Thymus (tissue), 11 donors: ENCODE results near the gene PKLR. TPM values are rescaled to one million over a fixed set of nuclear protein-coding genes. Genes with fewer than 3 reads are reported as not detected.

Experiments
- DNase-seq, 9 donors: peaks; one replicate each; pipeline ENCODE4 v3.0.0-alpha.2; 2013; ENCODE audit warnings: low spot score in 9 of 9, low read depth in 6 of 9, missing footprints in 1 of 9
- H3K27ac ChIP-seq, 2 donors: one replicate each; pipeline ENCODE4 v1.5.1; 2013; ENCODE audit warnings: control low read depth in 1 of 2, low read depth in 1 of 2, low read length in 1 of 2, mild to moderate bottlenecking in 1 of 2, moderate library complexity in 1 of 2
- H3K27me3 ChIP-seq, 2 donors: one replicate each; pipeline ENCODE4 v1.5.1; 2013; ENCODE audit warnings: low read length in 1 of 2; ENCODE audit not compliant: control insufficient read depth in 2 of 2, insufficient read depth in 1 of 2
- H3K36me3 ChIP-seq, 2 donors: one replicate each; pipeline ENCODE4 v1.5.1; 2013; ENCODE audit warnings: low read length in 1 of 2, mild to moderate bottlenecking in 1 of 2, moderate library complexity in 1 of 2; ENCODE audit not compliant: control insufficient read depth in 2 of 2, insufficient read depth in 2 of 2
- H3K4me1 ChIP-seq, 2 donors: one replicate each; pipeline ENCODE4 v1.5.1; 2013; ENCODE audit warnings: low read length in 2 of 2; ENCODE audit not compliant: control insufficient read depth in 2 of 2, insufficient read depth in 2 of 2
- H3K4me3 ChIP-seq, 2 donors: one replicate each; pipeline ENCODE4 v1.5.1; 2013; ENCODE audit warnings: low read length in 2 of 2, control low read depth in 1 of 2, mild to moderate bottlenecking in 1 of 2
- H3K9me3 ChIP-seq, 2 donors: one replicate each; pipeline ENCODE4 v1.5.1; 2013; ENCODE audit warnings: low read length in 1 of 2, mild to moderate bottlenecking in 1 of 2; ENCODE audit not compliant: control insufficient read depth in 2 of 2, insufficient read depth in 1 of 2
- WGBS: extraction: QIAGEN DNeasy Blood & Tissue Kit; methylation state at CpG from one replicate; pipeline ENCODE4 v1.1.7; 2013; 5-methylcytosine and 5-hydroxymethylcytosine counted together
- polyA plus RNA-seq: library from polyadenylated mRNA; stranded (reverse); fragments of 200-250 nt; gene quantifications from one replicate; pipeline ENCODE4 v1.2.3, GENCODE V29; 2013
- total RNA-seq: library from RNA; stranded (reverse); fragments of 120-200 nt; gene quantifications from one replicate; pipeline ENCODE4 v1.2.4, GENCODE V29; 2013
- donor health status: healthy.

The PKLR gene
- total and polyA plus RNA-seq, 2 donors: 0.05 to 0.19 TPM

GRCh38 chr1:155320661-155321617 is 19.7 kb upstream of the PKLR start, which contains the start of gene RUSC1:
TSS of gene RUSC1 (plus strand) at chr1:155320894. CDS start at chr1:155321774, 880 bp downstream.
- DNase-seq: peak in 7 of 9 donors; percentile 47 to 86 (median 70)
- WGBS: 25% methylated on average over 51 of the region's 51 CpGs
- Histone ChIP-seq H3K4me3 (peak within 1 kb of the TSS; percentile 49 to 56), H3K4me1 (peaks cover 8 to 52% of the 10 kb centered on the region in 2 donors), H3K27ac (peak within 1 kb of the TSS in 1 of 2 donors; percentile 24), H3K36me3 (peaks cover 17 to 19% of the 10 kb centered on the region in 2 donors), H3K9me3 (no peaks in the 10 kb centered on the region), H3K27me3 (peaks cover 0 to 30% of the 10 kb centered on the region in 2 donors)

- Histone ChIP-seq H3K4me1 (peaks cover 8 to 45% of the 10 kb centered on the region in 2 donors), H3K4me3 (peak overlapping the region; percentile 49 to 56), H3K27ac (peak overlapping the region in 1 of 2 donors; percentile 23), H3K36me3 (peaks cover 17 to 19% of the 10 kb centered on the region in 2 donors), H3K9me3 (no peaks in the 10 kb centered on the region), H3K27me3 (peaks cover 0 to 30% of the 10 kb centered on the region in 2 donors)
- 51% methylated on average over 11 of the region's 11 CpGs for WGBS
- no peak for DNase-seq
Observed at GRCh38 chr1:155320252-155320651, 19.0 kb upstream of the PKLR start.

DNA sequence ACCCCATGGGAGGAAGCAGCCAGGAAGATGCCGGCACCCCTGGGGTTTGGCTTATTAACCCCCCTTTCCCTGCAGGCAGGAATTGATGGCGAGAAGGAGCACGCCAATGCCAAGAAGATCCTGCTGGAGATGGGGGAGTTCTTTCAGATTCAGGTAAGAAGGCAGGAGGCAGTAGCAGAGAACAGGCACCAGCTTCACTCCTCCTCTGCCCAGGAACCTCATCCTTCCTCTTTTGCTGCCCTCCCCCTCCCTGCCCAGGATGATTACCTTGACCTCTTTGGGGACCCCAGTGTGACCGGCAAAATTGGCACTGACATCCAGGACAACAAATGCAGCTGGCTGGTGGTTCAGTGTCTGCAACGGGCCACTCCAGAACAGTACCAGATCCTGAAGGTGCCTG is 18.3 kb upstream of the PKLR start:
- Histone ChIP-seq H3K9me3 (no peaks in the 10 kb centered on the region), H3K36me3 (peaks cover 23 to 25% of the 10 kb centered on the region in 2 donors), H3K27ac (no peak overlapping the region), H3K4me3 (no peak overlapping the region), H3K27me3 (peaks cover 0 to 27% of the 10 kb centered on the region in 2 donors), H3K4me1 (peaks cover 8 to 38% of the 10 kb centered on the region in 2 donors)
- DNase-seq: no peak
- WGBS: 96% methylated on average over 5 of the region's 5 CpGs

GRCh38 chr1:155318082-155318481 is 16.8 kb upstream of the PKLR start:
- 97% methylated on average over 9 of the region's 9 CpGs for WGBS
- Histone ChIP-seq H3K4me1 (peaks cover 8 to 30% of the 10 kb centered on the region in 2 donors), H3K9me3 (no peaks in the 10 kb centered on the region), H3K36me3 (peaks cover 34 to 36% of the 10 kb centered on the region in 2 donors), H3K27ac (no peak overlapping the region), H3K4me3 (no peak overlapping the region), H3K27me3 (peaks cover 0 to 21% of the 10 kb centered on the region in 2 donors)
- DNase-seq: no peak

DNA sequence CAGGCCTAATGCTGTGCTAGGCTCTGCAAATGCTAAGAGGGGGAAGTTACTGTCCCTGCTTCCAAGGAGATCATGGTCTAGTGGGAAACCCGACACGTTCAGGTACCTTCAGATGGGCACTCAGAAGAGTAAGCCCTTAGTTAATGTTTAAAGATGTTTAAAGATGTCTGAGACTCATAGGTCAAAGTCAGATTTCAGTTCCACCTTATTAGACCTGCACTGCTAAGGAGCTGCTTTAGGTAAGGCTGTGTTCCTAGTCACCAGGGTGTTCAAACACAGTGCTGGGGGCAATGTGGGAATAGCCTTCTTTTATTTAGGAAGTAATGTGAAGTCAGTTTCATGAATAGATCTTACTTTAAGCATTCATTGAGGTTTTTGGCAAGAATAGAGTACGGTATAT is 15.7 kb upstream of the PKLR start:
- peaks cover 0 to 11% of the 10 kb centered on the region in 2 donors for H3K27me3 ChIP-seq
- no peak overlapping the region for H3K27ac ChIP-seq
- H3K36me3 ChIP-seq: peaks cover 41 to 45% of the 10 kb centered on the region in 2 donors
- 98% methylated on average over 3 of the region's 3 CpGs for WGBS
- no peaks in the 10 kb centered on the region for H3K9me3 ChIP-seq
- peaks cover 3 to 20% of the 10 kb centered on the region in 2 donors for H3K4me1 ChIP-seq
- H3K4me3 ChIP-seq: no peak overlapping the region
- DNase-seq: no peak

DNA sequence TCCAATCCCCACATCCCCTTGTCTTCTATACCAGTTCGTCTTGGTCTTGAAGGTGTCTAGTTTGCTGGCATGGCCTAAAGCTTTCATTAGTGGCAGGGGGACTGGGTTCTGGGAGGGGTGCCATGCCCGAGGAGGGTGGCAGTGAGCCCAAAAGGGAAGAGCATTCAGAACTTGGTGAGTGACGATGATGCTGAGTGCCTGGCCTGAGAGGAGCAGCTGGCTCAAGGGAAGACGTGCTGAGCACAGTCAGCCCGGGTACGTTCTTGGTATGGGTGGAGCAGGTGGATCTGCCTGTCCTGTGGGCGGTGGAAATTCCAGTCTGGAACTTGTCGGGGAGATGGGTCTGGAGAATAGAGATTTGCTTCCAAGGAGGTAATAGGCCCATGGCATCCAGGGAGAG is 12.0 kb upstream of the PKLR start:
- Histone ChIP-seq H3K9me3 (no peaks in the 10 kb centered on the region), H3K27me3 (no peaks in the 10 kb centered on the region), H3K4me3 (no peak overlapping the region), H3K27ac (no peak overlapping the region), H3K36me3 (peaks cover 41 to 44% of the 10 kb centered on the region in 2 donors), H3K4me1 (peaks cover 6 to 17% of the 10 kb centered on the region in 2 donors)
- WGBS: 96% methylated on average over 8 of the region's 8 CpGs
- DNase-seq: no peak

- Histone ChIP-seq H3K4me1 (peaks cover 6 to 26% of the 10 kb centered on the region in 2 donors), H3K4me3 (peak overlapping the region; percentile 83 to 97), H3K27ac (peak overlapping the region; percentile 15 to 94), H3K9me3 (no peaks in the 10 kb centered on the region), H3K27me3 (no peaks in the 10 kb centered on the region), H3K36me3 (peaks cover 29% of the 10 kb centered on the region in 2 donors)
- no peak for DNase-seq
- 15% methylated on average over 11 of the region's 11 CpGs for WGBS
Observed at GRCh38 chr1:155309423-155310021, 8.3 kb upstream of the PKLR start.

DNA sequence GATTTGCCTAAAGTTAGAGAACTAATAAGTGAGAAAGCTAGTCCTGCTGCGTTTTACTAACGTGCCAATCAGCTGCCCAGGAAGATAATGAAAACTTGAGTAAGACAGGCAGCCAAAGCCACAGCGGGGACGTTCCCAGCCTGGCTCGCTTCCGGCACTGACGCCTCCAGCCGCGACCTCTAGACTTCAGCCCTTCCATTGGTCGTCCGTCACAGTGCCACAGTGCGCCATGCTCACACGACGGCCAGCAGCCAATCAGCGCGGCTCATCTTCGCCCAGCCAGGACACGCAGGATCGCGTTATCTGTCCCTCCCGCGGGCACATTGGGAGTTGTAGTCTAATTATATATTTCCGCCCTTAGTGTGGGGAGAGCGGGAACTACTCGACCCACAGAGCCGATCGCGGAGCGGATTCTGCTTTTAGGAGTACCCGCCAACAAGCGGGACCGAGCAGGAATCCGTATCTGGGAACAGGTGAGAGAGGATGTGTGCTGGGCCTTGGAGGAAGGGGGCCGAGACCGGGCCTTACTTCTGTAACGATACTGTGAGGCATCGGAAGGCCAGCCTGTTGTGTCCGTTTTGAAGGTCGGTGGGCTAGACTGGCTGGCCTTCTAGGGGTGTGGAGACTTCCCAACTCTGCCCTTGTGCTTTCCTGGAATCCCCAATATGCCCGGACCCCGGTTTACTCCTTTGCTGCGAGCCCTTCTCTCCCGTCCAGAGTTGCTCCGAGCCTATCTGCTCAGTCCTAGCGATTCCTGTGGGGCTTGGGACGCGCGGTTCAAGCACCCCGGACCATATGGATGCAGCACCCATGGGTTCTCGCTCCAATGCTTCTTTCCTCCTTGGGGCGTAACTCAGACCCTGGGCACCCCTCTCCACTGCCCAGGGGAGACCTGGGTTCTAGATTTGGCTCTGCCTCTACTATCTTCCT is 7.5 kb upstream of the PKLR start, which contains the start of gene FDPS:
TSS of gene FDPS (plus strand) at position 374 of the 930 bp plus-strand sequence. CDS start 924 bp downstream, outside the sequence.
- H3K27ac ChIP-seq: peak within 1 kb of the TSS; percentile 93 to 94
- H3K27me3 ChIP-seq: no peaks in the 10 kb centered on the region
- peaks cover 23 to 25% of the 10 kb centered on the region in 2 donors for H3K36me3 ChIP-seq
- peak; percentile 89 to 99 (median 96) for DNase-seq
- WGBS: under 1% methylated on average over 51 of the region's 51 CpGs
- peaks cover 6 to 26% of the 10 kb centered on the region in 2 donors for H3K4me1 ChIP-seq
- peaks cover 0 to 2% of the 10 kb centered on the region in 2 donors for H3K9me3 ChIP-seq
- H3K4me3 ChIP-seq: peak within 1 kb of the TSS; percentile 83 to 97
